NCI-H2227 (cell line): Measurements from ENCODE around the gene TEX2.

Experiments used
- DNase-seq: peaks from one replicate; lab custom pipeline; 2025; ENCODE audit not compliant: unreplicated experiment; lab: John Stamatoyannopoulos, UW

The TEX2 gene

DNA sequence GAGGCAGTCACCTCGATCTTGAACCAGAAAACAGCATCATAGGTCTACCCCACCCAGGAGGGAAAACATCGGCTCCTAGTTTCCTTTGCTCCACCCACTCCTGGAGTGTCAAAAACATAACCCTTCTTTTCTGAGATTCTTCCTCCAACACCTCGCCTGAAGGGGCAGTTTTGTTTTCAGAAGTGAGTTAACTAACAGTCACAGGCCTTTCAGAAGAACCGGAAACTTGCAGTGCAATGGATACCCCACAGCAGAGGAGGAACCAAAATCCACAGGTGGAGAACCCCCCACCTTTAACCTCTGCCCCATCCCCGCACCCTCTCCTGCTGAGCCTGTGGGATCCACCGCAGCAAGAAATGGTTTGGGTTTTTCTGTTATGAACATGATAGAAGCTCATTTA, 7.8 kb upstream of the TEX2 start:
- DNase-seq, result no peak

GRCh38 chr17:64269687-64270649, 6.9 kb upstream of the TEX2 start:
- DNase-seq, result peak; percentile 35

DNA sequence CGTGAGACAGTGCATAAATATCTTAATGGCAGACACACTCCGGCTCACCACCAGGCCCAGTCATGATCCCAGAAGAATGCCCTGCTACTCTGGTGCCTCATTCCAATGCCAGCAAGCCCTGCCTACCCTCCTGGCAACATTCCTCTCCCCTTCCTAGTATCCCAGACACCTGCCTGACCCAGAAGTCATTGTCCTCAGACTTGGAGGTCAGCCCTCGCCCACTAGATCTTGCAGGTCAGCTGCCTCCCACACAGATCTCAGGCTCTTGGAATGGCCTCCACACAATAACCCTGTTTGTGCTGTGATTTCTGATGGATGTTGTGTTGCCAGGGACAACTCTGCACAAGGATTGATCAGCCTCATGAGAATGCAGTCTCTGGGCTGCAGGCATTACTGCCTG, 1.8 kb upstream of the TEX2 start:
- DNase-seq, result no peak

- peak; percentile 29 for DNase-seq
Measured at GRCh38 chr17:64262198-64262999, 661 bp downstream of the TEX2 start.

DNA sequence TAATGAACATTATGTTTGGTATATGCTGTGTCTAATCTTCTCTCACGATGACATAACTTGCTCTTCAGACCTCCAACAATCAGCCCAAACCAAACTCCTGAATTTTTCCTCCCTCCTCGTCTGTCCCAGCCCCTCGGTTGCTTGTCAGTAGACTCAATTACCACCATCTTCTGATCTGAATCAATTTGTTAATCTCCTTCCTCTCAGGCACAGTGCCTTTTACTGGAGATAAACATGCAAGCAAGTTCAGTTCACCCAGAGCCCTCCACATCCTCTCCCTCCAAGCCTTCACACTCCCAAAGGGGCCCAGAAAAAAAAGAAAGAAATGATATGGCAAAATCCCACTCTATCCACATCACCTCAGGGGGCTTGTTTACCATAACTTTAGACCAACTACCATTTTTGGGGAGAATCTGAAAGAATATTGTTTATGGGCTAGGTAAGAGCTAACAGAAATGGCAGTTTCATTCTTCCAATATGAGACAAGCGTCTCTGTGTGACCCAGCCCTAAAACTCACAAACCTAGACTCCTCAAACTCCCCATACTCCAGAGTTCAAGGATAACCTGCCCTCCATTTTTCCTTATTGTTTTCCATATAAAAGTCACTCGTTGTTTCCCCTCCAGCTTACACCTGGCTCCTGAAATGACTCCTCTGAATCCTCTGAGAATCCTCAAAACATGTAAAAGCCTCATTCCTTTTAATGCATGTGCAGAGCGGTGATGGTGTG, 1.5 kb downstream of the TEX2 start:
- no peak for DNase-seq

DNA sequence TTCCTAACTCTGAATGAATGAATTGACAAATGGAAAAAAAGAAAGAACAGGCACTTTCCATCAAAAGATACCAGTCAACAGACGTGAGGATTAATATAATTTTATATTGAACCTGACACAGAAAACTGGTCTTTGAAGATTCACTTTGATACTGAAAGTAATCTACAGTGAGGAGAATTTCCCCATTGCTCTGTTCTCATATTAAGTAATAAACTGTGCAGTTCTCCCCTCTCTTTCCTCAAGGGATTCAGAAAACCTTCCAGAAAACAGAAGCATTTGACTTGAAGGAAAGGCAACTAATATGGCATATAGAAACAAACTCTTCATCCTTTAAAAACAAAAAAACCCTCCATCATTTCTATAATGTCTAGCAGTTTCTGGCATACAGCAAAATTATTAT, 2.2 kb downstream of the TEX2 start:
- no peak for DNase-seq

- no peak for DNase-seq
Measured at GRCh38 chr17:64259922-64260321, 3.1 kb downstream of the TEX2 start.

- DNase-seq, result no peak
Measured at GRCh38 chr17:64259426-64259825, 3.6 kb downstream of the TEX2 start.

DNA sequence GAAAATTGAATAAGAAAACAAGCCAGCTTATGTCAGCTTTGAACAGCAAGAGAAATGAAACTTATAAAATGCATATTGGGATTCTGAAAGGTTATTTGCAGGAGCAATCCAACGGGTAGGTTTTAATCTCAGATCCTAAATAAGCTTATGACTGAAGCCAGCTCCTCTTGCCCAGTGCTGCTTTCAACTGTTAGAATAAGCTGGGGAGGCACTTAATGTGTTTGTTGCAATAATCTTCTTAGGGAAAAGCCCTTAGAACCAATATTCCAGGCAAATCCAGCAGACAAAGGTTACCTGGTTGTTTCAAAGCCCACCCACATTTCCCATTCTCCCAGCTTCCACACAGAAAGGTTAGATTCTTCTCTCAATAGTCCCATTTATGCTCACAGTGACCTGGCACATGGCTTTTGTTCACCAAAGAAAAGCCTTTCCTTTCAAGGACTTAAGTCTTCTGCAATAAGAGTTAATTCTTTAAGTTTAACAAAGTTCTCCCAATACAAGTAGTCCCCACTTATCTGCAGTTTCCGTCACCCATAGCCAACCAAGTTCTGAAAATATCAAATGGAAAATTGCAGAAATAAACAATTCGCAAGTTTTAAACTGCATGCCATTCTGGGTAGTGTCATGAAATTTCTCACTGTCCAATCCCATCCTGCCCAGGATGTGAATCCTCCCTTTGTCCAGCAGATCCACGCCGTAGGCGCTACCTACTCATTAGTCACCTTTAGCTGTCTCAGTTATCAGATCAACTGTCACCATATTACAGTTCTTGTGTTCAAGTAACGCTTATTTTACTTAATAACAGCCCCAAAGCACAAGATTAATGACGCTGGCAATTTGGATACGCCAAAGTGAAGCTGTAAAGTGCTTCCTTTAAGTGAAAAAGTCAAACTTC, 5.9 kb downstream of the TEX2 start:
- no peak for DNase-seq

DNA sequence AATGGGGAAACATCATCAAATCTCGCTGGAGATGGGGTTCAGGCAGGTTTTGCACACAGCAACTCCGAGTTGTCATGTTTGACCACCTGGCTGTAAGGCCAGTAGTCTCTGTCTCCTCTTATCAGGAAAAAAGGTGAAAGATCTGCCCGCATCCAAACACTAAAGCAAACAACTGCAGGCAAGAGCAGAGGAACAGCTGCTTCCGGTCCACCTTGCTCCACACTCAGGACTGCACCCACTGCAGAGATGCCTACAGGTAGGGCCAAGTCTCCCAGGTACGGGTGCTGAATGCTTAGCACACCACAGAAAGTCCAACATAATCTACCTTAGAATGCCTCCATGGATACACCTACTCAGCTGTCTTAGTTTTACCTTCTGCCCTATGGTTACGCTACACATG, 7.3 kb downstream of the TEX2 start:
- DNase-seq, result no peak

GRCh38 chr17:64254755-64255154, 8.3 kb downstream of the TEX2 start:
- DNase-seq, result no peak

GRCh38 chr17:64253470-64253869, 9.6 kb downstream of the TEX2 start:
- DNase-seq, result no peak

DNA sequence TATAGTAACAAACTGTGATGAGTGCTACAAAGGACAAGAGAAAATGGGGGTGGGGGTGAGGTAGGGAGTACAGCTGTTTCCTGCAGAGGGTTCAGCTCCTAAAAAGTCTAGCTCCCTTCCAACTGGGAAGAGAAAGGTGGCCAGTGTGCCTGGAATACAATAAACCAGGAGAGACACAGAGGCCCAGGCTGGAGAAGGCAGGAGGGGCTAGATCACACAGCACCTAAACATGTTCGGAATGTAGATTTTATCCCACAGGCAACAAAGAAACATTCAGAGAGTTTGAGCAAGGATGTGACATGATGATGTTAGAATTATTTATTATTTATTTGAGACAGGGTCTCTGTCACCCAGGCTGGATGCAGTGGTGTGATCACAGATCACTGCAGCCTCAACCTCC, 10.2 kb downstream of the TEX2 start:
- no peak for DNase-seq

DNA sequence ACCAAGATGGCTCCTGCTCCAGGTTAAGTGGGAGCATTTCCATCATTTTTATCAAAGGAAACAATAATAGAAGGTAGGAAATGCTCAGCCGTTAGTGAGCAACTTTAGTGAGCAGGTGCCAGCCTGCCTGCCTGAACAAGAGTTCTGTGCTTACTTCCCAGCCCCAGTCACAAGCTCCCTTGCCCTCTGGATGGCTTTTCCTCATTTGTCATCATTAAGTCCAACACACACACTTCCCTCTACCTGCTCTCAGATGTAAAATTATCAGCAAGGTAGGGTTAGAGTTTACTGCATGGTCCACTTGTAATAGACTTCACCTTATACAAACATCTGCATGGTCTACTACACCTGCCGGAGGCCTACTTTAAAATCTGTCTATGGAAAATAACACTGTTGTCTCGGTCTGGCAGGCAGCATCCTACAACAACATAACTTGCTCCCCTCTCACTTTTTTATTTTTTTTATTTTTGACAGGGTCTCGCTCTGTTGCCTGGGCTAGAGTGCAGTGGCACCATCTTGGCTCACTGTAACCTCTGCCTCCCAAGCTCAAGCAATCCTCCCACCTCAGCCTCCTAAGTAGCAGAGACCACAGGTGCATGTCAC, 12.7 kb downstream of the TEX2 start:
- DNase-seq, result no peak

GRCh38 chr17:64247836-64248235, 15.2 kb downstream of the TEX2 start:
- no peak for DNase-seq

DNA sequence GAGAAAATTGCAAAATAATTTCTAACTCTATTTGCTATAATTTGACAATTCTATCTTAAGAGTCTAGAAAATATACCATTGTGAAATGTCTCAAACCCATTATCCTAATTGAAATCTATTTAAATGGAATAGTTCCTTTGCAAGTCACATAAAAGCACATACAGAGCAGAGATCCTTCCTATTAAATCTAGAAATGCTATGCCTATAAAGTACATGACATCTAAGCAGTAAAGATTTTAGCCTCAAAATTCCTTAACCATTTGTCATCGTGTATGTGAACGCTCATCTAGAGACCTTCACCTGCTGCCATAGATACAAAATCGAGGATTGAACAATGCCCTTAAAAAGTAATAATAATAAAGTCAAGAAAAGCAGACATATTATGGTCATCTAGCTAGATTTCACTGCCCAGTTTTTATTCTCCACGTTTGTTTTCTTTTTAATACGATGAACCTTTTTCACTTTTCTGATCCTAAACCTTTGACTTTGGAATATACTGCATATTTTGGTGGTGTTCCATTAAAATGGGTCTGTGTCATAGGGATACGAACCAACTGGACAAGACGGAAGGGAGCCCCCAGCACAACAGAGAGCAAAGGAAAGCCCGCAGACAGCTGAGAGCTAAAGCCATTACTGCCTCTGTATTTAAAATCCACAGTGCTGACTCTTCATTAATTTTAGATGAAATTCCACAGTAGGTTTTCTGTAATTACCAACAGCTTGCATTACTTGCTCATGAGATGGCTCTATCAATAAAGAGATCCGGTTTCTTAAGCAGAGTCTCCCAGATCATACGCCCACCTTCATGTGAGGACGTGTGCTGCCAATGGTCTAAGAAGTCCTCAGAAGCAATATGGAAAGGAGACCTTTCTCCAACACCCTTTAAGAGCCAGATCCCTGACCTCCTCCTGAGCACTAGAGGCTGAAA, 17.6 kb downstream of the TEX2 start:
- no peak for DNase-seq

DNA sequence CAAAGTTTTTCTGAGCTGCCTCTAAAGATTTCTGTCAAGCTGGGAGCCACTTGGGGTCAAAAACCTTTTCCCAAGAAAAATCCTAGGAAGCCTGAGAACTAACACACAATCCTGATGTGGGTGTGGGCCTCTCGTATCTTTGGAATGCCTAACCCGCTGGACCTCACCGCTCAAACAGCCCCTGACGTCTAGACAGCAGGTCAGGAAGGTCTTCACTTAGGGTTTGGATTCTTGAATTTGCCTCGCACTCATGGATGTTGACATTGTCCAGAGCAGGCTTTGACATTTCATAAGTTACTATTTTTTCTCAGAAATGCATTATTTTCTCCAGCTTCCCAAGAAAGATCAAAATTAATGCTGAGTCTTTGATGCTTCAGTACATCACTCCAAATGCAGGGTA, 18.9 kb downstream of the TEX2 start:
- no peak for DNase-seq

GRCh38 chr17:64243340-64243739, 19.7 kb downstream of the TEX2 start:
- no peak for DNase-seq

GRCh38 chr17:64242633-64243032, 20.4 kb downstream of the TEX2 start:
- no peak for DNase-seq
